ENCODE results near the gene NEDD9. TPM values are rescaled to one million over a fixed set of nuclear protein-coding genes. Genes with fewer than 3 reads are reported as not detected.

Gene NEDD9
- total RNA-seq, 2 donors from 2014 or later, result 43.4 to 73.1 TPM

DNA sequence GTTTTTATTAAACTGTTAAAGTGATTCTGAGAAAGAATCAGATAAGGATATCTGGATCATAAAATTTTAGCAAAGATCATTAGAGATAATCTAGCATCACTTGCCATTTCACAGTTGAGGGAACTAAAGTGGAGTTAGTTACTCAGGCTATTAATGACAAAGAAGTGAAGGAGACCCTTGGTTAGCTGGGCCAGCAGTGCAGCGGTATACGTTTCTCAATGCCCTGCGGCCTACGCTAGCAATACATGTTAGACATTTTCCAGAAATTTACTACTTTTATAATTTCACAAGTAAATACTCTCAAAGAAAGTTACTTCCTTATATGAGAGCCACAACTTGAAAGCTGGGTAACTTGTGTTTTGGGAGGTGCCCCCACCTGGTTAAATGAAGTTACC lies 28.5 kb downstream of the NEDD9 start:
- Histone ChIP-seq H3K36me3 (no peaks in the 10 kb centered on the region), H3K27me3 (no peaks in the 10 kb centered on the region), H3K27ac (no peak overlapping the region), H3K9me3 (no peaks in the 10 kb centered on the region), H3K9ac (ENCODE audit: low read depth in 2 of 2, low read length in 2 of 2) (no peak overlapping the region), H3K4me3 (no peak overlapping the region), H3K4me1 (peaks cover 13% of the 10 kb centered on the region)
- intact Hi-C loops (cut with DNase I), result no loop called here
- DNase-seq, result no peak
- TF ChIP-seq, protein P1, sequence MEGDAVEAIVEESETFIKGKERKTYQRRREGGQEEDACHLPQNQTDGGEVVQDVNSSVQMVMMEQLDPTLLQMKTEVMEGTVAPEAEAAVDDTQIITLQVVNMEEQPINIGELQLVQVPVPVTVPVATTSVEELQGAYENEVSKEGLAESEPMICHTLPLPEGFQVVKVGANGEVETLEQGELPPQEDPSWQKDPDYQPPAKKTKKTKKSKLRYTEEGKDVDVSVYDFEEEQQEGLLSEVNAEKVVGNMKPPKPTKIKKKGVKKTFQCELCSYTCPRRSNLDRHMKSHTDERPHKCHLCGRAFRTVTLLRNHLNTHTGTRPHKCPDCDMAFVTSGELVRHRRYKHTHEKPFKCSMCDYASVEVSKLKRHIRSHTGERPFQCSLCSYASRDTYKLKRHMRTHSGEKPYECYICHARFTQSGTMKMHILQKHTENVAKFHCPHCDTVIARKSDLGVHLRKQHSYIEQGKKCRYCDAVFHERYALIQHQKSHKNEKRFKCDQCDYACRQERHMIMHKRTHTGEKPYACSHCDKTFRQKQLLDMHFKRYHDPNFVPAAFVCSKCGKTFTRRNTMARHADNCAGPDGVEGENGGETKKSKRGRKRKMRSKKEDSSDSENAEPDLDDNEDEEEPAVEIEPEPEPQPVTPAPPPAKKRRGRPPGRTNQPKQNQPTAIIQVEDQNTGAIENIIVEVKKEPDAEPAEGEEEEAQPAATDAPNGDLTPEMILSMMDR (IDR thresholded peaks at IDR 0.05), result no peak

DNA sequence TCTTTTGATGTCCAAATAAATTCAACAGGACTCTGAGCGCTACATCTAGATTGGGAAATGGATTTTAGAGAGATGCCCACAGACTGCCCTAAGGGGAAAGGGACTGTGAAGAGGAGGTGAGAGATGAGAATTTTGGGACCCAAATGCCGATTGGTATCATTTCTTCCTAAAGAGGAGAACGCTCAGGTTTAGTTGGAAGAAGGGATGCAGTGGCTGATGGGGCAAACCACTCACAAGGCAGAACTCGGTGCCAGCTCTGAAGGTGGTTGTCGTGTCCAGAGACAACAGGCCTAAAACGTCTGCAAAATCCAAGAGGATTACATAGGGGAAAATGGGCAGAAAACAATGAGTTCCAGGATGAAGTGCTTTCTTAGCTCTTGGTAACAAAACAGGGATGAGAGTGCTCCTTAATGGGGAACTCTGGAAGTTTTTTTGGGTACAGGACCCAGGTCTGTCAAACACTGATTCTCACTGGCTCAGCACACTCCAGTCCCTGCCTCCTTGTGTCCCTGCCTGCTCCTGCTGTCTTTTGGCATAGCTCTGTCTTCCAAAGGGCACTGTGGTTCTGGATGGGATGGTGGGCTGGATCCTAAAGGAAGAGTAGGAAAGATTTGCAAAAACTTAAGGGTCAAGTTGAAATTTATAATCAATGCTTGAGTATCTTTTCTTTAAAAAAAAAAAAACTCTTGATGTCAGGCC lies 29.0 kb downstream of the NEDD9 start:
- Histone ChIP-seq H3K9me3 (no peaks in the 10 kb centered on the region), H3K9ac (ENCODE audit: low read depth in 2 of 2, low read length in 2 of 2) (peak overlapping the region in 1 of 2 donors; percentile 10), H3K36me3 (no peaks in the 10 kb centered on the region)

DNA sequence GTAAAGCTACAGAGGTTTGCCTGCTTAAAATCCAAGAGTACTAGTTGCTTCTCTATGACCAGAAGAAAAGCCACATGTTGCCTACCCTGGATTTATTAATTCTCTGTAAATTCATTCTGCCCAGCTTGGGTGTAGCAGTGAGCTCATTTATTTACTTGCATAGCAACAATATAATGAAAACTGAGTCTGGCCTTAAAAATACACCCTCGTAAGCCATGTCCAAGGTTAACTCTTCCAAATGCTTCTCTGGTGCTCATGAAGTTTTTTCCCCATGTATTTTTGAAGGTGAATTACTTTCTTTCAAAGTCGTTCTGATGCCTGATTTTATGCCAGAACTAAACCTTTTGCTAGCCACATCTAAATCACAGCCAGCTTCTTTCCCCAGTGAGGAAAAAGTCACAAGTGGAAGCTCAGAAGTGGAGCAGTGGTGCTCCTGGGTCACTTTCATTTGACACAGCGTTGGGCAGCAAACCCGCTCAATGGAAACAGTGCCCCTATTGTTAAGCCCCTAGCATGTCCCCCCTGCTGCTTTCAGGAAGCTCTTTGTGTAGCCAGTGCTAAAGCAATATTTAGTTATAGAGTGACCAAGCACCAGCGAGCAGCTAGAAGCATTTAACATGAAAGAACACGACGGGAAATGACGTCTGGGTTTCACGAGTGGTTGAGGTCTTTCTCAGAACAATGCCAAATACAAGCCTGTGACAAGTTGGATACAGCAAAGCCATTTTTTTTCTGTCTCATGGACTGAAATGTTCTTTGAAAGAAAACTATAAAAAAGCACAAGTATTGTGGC lies 29.8 kb downstream of the NEDD9 start:
- no peak overlapping the region for H3K4me3 ChIP-seq
- H3K9me3 ChIP-seq, result no peaks in the 10 kb centered on the region
- no peak overlapping the region for H3K27ac ChIP-seq
- peaks cover 8% of the 10 kb centered on the region for H3K4me1 ChIP-seq
- TF ChIP-seq, protein P1 (IDR thresholded peaks at IDR 0.05), result no peak
- H3K9ac ChIP-seq (ENCODE audit: low read depth in 2 of 2, low read length in 2 of 2), result no peak overlapping the region
- intact Hi-C loops (cut with DNase I), result no loop called here
- H3K27me3 ChIP-seq, result no peaks in the 10 kb centered on the region
- H3K36me3 ChIP-seq, result no peaks in the 10 kb centered on the region
- DNase-seq, result no peak

More for the DNA sequence above, 29.0 kb downstream of the NEDD9 start:
- TF ChIP-seq, protein P1 (IDR thresholded peaks at IDR 0.05), result no peak
- Histone ChIP-seq H3K4me1 (peaks cover 13% of the 10 kb centered on the region), H3K27ac (no peak overlapping the region), H3K4me3 (no peak overlapping the region), H3K27me3 (no peaks in the 10 kb centered on the region)
- intact Hi-C loops (cut with DNase I), result no loop called here
- no peak for DNase-seq

DNA sequence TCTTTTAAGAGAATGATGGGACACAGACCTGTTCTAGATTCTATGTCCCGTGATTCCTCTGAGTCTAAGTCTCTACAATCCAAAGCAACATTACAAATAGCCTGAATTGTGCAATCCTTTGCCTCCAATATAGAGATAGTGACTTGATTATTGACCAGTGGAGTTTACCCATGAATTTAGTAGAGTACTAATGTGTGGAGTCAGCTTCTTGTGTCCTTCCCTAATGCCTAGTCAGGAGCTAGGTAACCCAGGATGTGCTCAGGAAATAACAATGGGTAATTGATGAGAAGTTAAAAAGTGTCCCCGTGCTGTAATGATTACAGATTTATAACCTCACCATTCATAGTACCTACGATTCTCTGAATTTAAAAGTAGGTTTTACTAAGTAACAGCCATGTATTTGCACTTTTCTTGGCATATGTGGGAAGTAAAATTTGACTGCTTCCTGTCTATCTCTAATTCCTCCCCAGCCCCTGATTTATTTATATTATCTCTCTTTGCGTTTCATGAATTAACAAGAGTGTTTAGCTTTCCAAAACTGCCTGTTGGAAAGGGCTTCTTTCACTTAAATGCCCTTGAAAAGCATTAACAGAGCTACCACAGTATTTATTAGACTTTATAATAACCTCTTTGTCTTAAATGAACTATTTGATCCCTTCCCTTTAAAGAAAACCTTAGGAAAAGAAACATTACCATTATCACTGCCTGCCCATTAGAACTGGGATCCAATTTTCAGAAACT lies 30.5 kb downstream of the NEDD9 start:
- no peak overlapping the region for H3K4me3 ChIP-seq
- H3K27me3 ChIP-seq, result no peaks in the 10 kb centered on the region
- no peak overlapping the region for H3K27ac ChIP-seq
- no peak overlapping the region for H3K9ac ChIP-seq (ENCODE audit: low read depth in 2 of 2, low read length in 2 of 2)
- TF ChIP-seq, protein P1 (IDR thresholded peaks at IDR 0.05), result no peak
- DNase-seq, result no peak
- H3K36me3 ChIP-seq, result no peaks in the 10 kb centered on the region
- intact Hi-C loops (cut with DNase I), result no loop called here
- peaks cover under 1% of the 10 kb centered on the region for H3K4me1 ChIP-seq
- no peaks in the 10 kb centered on the region for H3K9me3 ChIP-seq

DNA sequence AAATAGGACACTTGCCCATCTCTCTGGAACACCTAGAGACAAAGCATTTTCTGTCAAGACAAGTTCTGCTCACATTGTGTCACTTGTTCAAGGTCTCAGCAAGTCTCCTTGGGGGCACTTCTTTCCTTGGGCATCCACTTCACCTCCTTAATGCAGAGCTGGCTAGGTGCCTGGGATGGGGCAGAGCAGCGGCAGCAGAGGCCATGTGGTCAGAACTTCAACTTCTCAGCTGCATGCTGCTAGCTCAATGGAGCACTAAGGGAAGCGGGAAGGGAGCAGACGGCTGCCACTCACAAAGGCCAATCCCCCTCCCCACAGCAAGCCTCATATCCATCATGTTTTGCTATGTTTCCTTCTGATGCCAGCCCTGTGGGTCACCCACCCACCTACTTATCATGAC lies 31.5 kb downstream of the NEDD9 start:
- H3K9me3 ChIP-seq, result no peaks in the 10 kb centered on the region
- no peak overlapping the region for H3K27ac ChIP-seq
- no peaks in the 10 kb centered on the region for H3K27me3 ChIP-seq
- no peak overlapping the region for H3K9ac ChIP-seq (ENCODE audit: low read depth in 2 of 2, low read length in 2 of 2)
- TF ChIP-seq, protein P1 (IDR thresholded peaks at IDR 0.05), result no peak
- DNase-seq, result no peak
- H3K36me3 ChIP-seq, result no peaks in the 10 kb centered on the region
- no peaks in the 10 kb centered on the region for H3K4me1 ChIP-seq
- intact Hi-C loops (cut with DNase I), result no loop called here
- no peak overlapping the region for H3K4me3 ChIP-seq

All from colonic mucosa (tissue), 4 donors.